Measurements from ENCODE around the gene GULP1. TPM values are rescaled to one million over a fixed set of nuclear protein-coding genes. Genes with fewer than 3 reads are reported as not detected.

Gene GULP1
- total and polyA plus RNA-seq, 2 experiments from 2014 or later, result 94.6 to 181 TPM

- TF ChIP-seq ETS1 (IDR thresholded peaks at IDR 0.05) (no peak), POLR2AphosphoS5 (IDR thresholded peaks at IDR 0.05; ENCODE audit: low read depth) (no peak), ZNF331 (CRISPR knock-in tag; IDR thresholded peaks at IDR 0.05; ENCODE audit: low read depth) (no peak), ZNF114 (CRISPR knock-in tag; IDR thresholded peaks at IDR 0.05) (no peak)
Measured at GRCh38 chr2:188306271-188306670, 14.6 kb downstream of the GULP1 start (continued).

- 0 out of 2 replicates have a peak overlapping the region, but pooled peaks have one; percentile 1 for H3K27ac ChIP-seq (ENCODE audit: low read depth)
- peaks cover 2% of the 10 kb centered on the region; the same call in 1 of the 2 replicates for H3F3A ChIP-seq (replicated peaks; ENCODE audit: low read depth)
- peak overlapping the region; percentile 61 for H3K27ac Mint-ChIP-seq
- H3K4me3 ChIP-seq, result no peak overlapping the region
- no peaks in the 10 kb centered on the region for H3K9me2 ChIP-seq (ENCODE audit: insufficient read depth)
- H2AFZ ChIP-seq, result no peak overlapping the region
- H3K4me1 Mint-ChIP-seq, result peaks cover 66% of the 10 kb centered on the region
- peaks cover 41% of the 10 kb centered on the region for H3K36me3 Mint-ChIP-seq (ENCODE audit: low read depth)
- no peak overlapping the region for H3K4me3 Mint-ChIP-seq
- H3K27me3 Mint-ChIP-seq (ENCODE audit: insufficient read depth, low read depth, poor library complexity), result peaks cover 6% of the 10 kb centered on the region
- DNase-seq (ENCODE audit: low spot score), result no peak
- H3K27me3 ChIP-seq (ENCODE audit: insufficient read depth), result no peaks in the 10 kb centered on the region
- H3K36me3 ChIP-seq (ENCODE audit: insufficient read depth), result no peaks in the 10 kb centered on the region
- H3K79me2 ChIP-seq (replicated peaks; ENCODE audit: insufficient read depth), result peaks cover 88% of the 10 kb centered on the region
- peaks cover 8% of the 10 kb centered on the region for H3K9me3 Mint-ChIP-seq
- 0 out of 2 replicates have a peak overlapping the region, but pooled peaks have one; percentile 3 for H3K4me2 ChIP-seq
- no peaks in the 10 kb centered on the region for H4K20me1 ChIP-seq (replicated peaks; ENCODE audit: insufficient read depth)
- peaks cover 57% of the 10 kb centered on the region for H3K4me1 ChIP-seq (ENCODE audit: insufficient read depth)
- ATAC-seq, result no peak
- TF ChIP-seq POLR2AphosphoS5 (IDR thresholded peaks at IDR 0.05; ENCODE audit: low read depth), result no peak
- TF ChIP-seq ZNF331 (CRISPR knock-in tag; IDR thresholded peaks at IDR 0.05; ENCODE audit: low read depth), result no peak
- no peak for TF ChIP-seq CTCF (conservative IDR thresholded peaks at IDR 0.05; ENCODE audit: low read depth in 2 of 2)
- TF ChIP-seq NANOG (IDR thresholded peaks at IDR 0.05; ENCODE audit: borderline replicate concordance), result no peak
- no peak for TF ChIP-seq ETS1 (IDR thresholded peaks at IDR 0.05)
- TF ChIP-seq CREB1 (CRISPR knock-in tag; IDR thresholded peaks at IDR 0.05; ENCODE audit: low read depth), result no peak
- TF ChIP-seq STAT1 (IDR thresholded peaks at IDR 0.05; ENCODE audit: unreplicated experiment), result no peak
- TF ChIP-seq, protein P1, sequence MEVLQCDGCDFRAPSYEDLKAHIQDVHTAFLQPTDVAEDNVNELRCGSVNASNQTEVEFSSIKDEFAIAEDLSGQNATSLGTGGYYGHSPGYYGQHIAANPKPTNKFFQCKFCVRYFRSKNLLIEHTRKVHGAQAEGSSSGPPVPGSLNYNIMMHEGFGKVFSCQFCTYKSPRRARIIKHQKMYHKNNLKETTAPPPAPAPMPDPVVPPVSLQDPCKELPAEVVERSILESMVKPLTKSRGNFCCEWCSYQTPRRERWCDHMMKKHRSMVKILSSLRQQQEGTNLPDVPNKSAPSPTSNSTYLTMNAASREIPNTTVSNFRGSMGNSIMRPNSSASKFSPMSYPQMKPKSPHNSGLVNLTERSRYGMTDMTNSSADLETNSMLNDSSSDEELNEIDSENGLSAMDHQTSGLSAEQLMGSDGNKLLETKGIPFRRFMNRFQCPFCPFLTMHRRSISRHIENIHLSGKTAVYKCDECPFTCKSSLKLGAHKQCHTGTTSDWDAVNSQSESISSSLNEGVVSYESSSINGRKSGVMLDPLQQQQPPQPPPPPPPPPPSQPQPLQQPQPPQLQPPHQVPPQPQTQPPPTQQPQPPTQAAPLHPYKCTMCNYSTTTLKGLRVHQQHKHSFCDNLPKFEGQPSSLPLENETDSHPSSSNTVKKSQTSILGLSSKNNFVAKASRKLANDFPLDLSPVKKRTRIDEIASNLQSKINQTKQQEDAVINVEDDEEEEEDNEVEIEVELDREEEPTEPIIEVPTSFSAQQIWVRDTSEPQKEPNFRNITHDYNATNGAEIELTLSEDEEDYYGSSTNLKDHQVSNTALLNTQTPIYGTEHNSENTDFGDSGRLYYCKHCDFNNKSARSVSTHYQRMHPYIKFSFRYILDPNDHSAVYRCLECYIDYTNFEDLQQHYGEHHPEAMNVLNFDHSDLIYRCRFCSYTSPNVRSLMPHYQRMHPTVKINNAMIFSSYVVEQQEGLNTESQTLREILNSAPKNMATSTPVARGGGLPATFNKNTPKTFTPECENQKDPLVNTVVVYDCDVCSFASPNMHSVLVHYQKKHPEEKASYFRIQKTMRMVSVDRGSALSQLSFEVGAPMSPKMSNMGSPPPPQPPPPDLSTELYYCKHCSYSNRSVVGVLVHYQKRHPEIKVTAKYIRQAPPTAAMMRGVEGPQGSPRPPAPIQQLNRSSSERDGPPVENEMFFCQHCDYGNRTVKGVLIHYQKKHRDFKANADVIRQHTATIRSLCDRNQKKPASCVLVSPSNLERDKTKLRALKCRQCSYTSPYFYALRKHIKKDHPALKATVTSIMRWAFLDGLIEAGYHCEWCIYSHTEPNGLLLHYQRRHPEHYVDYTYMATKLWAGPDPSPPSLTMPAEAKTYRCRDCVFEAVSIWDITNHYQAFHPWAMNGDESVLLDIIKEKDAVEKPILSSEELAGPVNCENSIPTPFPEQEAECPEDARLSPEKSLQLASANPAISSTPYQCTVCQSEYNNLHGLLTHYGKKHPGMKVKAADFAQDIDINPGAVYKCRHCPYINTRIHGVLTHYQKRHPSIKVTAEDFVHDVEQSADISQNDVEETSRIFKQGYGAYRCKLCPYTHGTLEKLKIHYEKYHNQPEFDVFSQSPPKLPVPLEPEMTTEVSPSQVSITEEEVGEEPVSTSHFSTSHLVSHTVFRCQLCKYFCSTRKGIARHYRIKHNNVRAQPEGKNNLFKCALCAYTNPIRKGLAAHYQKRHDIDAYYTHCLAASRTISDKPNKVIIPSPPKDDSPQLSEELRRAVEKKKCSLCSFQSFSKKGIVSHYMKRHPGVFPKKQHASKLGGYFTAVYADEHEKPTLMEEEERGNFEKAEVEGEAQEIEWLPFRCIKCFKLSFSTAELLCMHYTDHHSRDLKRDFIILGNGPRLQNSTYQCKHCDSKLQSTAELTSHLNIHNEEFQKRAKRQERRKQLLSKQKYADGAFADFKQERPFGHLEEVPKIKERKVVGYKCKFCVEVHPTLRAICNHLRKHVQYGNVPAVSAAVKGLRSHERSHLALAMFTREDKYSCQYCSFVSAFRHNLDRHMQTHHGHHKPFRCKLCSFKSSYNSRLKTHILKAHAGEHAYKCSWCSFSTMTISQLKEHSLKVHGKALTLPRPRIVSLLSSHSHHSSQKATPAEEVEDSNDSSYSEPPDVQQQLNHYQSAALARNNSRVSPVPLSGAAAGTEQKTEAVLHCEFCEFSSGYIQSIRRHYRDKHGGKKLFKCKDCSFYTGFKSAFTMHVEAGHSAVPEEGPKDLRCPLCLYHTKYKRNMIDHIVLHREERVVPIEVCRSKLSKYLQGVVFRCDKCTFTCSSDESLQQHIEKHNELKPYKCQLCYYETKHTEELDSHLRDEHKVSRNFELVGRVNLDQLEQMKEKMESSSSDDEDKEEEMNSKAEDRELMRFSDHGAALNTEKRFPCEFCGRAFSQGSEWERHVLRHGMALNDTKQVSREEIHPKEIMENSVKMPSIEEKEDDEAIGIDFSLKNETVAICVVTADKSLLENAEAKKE (CRISPR knock-in tag; IDR thresholded peaks at IDR 0.05), result no peak
- TF ChIP-seq, protein P2, sequence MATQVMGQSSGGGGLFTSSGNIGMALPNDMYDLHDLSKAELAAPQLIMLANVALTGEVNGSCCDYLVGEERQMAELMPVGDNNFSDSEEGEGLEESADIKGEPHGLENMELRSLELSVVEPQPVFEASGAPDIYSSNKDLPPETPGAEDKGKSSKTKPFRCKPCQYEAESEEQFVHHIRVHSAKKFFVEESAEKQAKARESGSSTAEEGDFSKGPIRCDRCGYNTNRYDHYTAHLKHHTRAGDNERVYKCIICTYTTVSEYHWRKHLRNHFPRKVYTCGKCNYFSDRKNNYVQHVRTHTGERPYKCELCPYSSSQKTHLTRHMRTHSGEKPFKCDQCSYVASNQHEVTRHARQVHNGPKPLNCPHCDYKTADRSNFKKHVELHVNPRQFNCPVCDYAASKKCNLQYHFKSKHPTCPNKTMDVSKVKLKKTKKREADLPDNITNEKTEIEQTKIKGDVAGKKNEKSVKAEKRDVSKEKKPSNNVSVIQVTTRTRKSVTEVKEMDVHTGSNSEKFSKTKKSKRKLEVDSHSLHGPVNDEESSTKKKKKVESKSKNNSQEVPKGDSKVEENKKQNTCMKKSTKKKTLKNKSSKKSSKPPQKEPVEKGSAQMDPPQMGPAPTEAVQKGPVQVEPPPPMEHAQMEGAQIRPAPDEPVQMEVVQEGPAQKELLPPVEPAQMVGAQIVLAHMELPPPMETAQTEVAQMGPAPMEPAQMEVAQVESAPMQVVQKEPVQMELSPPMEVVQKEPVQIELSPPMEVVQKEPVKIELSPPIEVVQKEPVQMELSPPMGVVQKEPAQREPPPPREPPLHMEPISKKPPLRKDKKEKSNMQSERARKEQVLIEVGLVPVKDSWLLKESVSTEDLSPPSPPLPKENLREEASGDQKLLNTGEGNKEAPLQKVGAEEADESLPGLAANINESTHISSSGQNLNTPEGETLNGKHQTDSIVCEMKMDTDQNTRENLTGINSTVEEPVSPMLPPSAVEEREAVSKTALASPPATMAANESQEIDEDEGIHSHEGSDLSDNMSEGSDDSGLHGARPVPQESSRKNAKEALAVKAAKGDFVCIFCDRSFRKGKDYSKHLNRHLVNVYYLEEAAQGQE (IDR thresholded peaks at IDR 0.05; ENCODE audit: unreplicated experiment), result no peak
- TF ChIP-seq ZNF114 (CRISPR knock-in tag; IDR thresholded peaks at IDR 0.05), result no peak
- no peak for TF ChIP-seq JUNB (IDR thresholded peaks at IDR 0.05; ENCODE audit: unreplicated experiment)
Measured at GRCh38 chr2:188307850-188308283, 16.2 kb downstream of the GULP1 start.

Measured in GM23338 (cell line).